Rectal smooth muscle tissue (tissue), 1 donor: Measurements from ENCODE around the gene NFATC2.
A peak's percentile ranks its signal among the peaks of the same experiment; 100 is the strongest.

ENCODE experiments used
- H3K27ac ChIP-seq: one replicate; pipeline ENCODE4 v1.7.0; 2013; ENCODE audit warnings: low read depth, low read length, inconsistent platforms
- H3K27me3 ChIP-seq: one replicate; pipeline ENCODE4 v1.7.0; 2013; ENCODE audit warnings: low read length; ENCODE audit not compliant: control insufficient read depth, insufficient read depth
- H3K36me3 ChIP-seq: one replicate; pipeline ENCODE4 v1.7.0; 2013; ENCODE audit warnings: low read length; ENCODE audit not compliant: control insufficient read depth, insufficient read depth
- H3K4me1 ChIP-seq: one replicate; pipeline ENCODE4 v1.7.0; 2013; ENCODE audit warnings: low read length; ENCODE audit not compliant: control insufficient read depth, insufficient read depth
- H3K4me3 ChIP-seq: one replicate; pipeline ENCODE4 v1.7.0; 2013; ENCODE audit warnings: low read length
- H3K9ac ChIP-seq: one replicate; pipeline ENCODE4 v1.7.0; 2013; ENCODE audit warnings: low read length

Gene NFATC2

DNA sequence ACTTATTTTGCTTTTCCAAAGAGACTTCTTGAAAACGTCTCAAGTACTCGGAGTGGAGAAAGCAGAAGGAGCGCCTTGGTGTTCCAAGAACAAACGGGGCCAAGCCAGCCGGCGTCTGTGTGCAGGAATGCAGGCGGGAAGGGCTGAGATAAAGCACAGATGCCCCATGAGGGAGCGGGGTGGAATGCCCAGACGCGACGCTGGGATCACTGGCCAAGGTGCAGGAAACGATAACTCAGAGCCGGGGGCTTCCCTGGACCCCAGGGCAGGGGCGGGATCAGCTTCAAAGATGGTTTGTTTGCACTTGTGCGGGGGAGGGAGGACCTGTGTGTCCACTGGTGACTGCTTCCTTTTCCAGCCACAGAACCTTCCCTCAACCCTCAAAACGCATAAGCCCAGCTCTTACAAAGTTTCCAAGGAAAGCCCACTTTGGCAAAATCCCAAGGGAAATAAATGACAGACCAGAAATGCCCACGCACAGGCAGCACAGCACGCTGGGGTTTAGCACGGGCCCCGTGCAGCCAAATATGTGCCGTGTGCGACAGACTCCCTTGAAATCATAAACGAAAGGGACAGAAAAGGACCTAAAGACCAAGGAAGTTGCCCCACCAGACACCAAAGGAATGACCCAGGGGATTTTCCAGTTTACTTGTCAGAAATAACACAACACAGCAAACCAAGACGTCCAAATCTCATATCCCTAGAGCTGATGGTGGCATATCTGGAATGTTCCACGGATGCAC lies 113.9 kb downstream of the NFATC2 start:
- Histone ChIP-seq H3K4me1 (peaks cover 12% of the 10 kb centered on the region), H3K36me3 (peaks cover 4% of the 10 kb centered on the region), H3K9ac (no peak overlapping the region), H3K4me3 (peak overlapping the region; percentile 24), H3K27me3 (no peaks in the 10 kb centered on the region), H3K27ac (peak overlapping the region; percentile 27)

DNA sequence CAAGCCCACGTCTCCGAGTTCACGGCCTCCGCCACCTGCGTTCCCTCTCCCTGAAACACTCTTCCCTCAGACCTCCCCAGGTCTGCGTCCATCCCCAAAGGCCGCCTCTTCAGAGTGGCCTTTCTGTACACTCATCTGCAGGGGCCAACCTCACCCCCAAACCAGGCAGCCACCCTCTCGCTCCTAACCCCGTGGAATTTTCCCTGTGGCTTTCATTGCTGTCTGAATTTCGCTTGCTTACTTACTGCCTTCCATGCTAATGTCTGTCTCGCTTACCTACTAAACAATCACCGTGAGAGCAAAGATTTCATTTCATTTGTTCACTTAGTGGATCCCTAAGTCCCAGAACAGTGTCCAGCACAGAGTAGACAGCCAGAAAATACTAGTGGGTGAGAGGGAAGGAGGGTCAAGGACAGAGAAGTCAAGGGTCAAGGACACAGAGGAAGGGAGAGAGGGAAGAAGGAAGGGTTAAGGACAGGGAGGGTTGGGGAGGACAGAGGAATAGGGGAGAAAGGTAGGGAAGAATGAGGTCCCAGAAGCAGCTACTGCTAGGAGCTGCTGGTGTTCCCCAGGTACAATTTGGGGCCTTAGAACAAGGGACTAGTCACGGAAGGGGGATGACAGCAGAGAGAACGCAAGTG lies 114.7 kb downstream of the NFATC2 start:
- H3K27ac ChIP-seq, result peak overlapping the region; percentile 60

DNA sequence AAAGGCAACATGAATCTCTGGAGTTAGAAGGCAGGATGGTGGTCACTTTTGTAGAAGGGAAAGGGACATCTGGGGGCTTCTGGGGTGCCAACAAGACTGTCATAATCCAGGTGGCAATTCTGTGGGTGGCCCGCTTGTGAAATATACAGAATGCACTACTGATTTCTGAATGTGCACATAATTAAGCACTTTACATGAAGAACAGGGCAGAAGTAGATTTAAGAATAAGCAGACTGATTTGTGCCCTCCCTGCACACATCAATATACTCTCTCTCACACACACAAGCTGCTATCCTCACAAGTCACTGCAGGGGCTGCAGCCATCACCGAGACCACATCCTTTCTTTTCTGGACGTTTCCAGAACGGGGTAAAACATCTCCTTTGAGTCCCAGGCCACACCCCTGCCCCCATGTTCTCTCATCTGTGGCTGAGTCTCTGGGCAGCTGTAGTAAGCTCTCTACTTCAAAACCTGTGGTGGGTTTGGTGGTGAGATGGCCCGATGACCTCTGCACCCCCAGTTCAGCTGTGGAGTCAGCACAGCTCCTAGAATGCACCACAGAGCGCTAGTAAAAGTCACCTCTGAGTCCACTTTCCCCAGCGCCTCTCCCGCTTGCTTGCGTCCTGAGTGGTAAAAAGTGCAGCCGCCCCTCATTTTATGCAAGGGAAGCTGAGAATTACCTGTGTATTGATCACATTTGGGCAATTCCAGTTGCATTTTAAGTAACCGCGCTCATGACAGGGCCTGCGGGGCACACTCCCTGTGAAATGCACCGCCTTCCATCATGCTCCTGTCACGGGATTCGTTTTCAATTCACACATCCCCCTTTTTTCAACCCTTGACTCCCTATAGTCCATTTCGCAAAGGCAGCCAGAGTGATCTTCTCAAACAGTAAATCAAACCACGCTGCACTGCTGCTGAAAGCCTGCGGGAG lies 115.5 kb downstream of the NFATC2 start:
- H3K27ac ChIP-seq, result no peak overlapping the region
- H3K36me3 ChIP-seq, result peaks cover 4% of the 10 kb centered on the region
- H3K4me3 ChIP-seq, result no peak overlapping the region
- H3K4me1 ChIP-seq, result peaks cover 12% of the 10 kb centered on the region
- H3K9ac ChIP-seq, result no peak overlapping the region
- H3K27me3 ChIP-seq, result no peaks in the 10 kb centered on the region

More for the DNA sequence above, 114.7 kb downstream of the NFATC2 start:
- Histone ChIP-seq H3K4me3 (no peak overlapping the region), H3K36me3 (peaks cover 4% of the 10 kb centered on the region), H3K9ac (no peak overlapping the region), H3K4me1 (peaks cover 12% of the 10 kb centered on the region), H3K27me3 (no peaks in the 10 kb centered on the region)

DNA sequence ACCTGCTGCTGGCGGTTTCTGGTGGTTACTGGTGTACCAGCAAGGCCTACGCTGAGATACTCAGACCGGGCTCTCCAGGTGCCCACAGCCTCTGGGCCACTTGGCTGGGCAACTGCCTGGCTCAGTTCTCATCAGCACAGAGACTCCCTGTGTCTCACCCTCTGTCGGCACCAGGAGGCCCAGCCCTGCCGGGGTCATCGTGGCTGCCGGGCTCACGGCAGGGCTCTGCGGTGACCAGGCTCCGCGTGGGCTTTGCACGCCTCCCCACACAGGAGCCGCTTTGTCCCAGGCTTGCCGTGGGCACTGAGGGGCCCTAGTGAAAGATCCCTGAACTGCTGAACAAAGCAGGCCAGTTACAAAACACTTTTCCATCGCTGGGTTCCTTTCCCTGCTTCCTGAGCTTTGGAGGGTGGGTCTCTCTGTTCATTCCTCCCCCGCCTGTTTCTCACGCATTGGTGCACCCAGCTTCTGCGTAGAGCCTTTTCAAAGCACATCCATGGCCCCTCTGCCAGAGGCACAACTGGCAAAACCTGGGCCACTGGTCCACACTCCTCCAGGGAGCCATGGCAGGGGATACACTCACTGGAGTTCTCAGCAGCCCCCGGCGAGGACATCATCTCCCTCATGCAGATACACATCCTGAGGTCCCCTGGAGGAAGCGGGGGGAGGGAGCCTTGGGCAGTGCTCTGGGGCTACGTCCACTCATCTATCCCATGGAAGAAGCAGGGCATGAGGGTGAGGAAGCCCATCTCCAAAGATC lies 117.0 kb downstream of the NFATC2 start:
- H3K4me1 ChIP-seq, result peaks cover 12% of the 10 kb centered on the region

DNA sequence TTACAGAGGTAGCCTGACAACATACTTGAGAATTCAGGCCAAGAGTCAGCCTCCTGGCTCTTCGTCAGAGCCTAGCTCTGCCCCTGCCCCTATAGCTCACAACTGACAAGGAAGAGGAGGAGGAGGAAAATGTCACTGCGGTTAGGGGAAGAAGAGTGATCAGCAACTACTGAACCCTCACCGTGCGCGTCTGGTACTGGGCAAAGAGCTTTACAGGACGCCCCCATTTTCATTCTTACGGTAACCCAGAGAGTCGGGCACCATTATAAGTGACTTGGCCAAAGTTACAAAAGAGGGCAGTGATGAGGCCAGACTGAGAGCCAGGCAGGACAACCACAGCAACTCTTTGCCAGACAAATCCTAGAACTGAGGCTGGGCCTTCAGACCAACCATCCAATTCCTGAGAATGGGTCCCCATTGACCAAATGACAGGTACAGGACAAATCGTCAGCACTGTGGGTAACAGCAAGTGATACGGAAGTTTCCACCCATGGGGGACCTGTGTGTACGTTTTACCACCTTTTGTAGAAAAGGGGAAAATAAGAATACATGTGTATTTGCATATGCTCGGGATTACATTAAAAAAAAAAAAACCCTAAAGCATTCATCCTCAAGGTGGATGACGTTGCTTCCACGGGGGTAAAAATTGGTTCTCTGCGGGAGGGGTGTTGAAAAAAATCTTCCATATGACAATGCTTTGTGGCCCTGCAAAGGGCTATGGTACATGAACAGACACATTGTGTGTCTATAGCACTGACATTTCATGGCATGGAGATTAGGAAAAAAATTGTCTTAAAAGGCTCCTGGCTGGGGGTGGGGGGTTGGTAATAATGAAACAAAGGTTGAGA lies 118.0 kb downstream of the NFATC2 start:
- Histone ChIP-seq H3K27ac (no peak overlapping the region), H3K4me3 (no peak overlapping the region), H3K27me3 (no peaks in the 10 kb centered on the region), H3K4me1 (peaks cover 12% of the 10 kb centered on the region), H3K9ac (no peak overlapping the region), H3K36me3 (no peaks in the 10 kb centered on the region)

More for the DNA sequence above, 117.0 kb downstream of the NFATC2 start:
- Histone ChIP-seq H3K27ac (no peak overlapping the region), H3K27me3 (no peaks in the 10 kb centered on the region), H3K9ac (no peak overlapping the region), H3K4me3 (no peak overlapping the region), H3K36me3 (no peaks in the 10 kb centered on the region)

DNA sequence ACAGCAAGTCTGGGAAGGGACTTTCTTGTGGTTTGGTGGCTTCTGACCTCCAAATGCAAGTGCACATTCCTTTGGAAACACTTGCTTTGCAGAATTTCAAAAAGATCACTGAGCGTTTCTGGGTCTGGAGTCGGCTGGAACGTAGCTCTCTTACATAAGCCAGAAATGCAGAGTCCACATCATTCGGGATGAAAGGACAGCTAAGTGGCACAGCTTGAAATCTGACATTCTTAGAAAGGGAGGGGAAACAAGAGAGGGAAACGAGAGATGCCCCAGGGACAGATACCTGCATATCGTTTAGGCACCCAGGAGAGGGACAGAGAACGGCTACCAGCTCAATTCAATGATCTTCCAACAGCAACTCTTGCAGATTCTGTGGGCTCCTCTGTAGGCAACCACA lies 118.7 kb downstream of the NFATC2 start:
- H3K27ac ChIP-seq, result no peak overlapping the region
- H3K27me3 ChIP-seq, result no peaks in the 10 kb centered on the region
- H3K9ac ChIP-seq, result no peak overlapping the region
- peaks cover 11% of the 10 kb centered on the region for H3K4me1 ChIP-seq
- no peaks in the 10 kb centered on the region for H3K36me3 ChIP-seq
- no peak overlapping the region for H3K4me3 ChIP-seq

DNA sequence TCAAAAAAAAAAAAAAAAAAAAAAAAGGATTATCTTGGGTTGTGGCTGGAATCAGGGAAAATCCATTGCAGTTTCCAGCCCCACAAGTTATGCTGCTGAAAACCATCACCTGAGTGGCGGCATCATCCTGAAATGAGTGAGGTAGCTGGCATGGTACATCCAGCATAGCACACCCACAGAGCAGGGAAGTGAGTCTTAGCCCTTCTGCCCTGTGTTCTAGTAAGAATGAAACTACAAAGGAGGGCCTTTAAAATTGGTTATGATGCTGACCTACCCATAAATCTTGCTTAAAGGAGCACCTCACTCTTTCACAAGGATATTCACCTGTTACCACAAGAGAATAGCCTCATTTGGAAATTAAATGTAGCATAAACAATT lies 119.2 kb downstream of the NFATC2 start:
- Histone ChIP-seq H3K9ac (no peak overlapping the region), H3K4me1 (peaks cover 7% of the 10 kb centered on the region)

DNA sequence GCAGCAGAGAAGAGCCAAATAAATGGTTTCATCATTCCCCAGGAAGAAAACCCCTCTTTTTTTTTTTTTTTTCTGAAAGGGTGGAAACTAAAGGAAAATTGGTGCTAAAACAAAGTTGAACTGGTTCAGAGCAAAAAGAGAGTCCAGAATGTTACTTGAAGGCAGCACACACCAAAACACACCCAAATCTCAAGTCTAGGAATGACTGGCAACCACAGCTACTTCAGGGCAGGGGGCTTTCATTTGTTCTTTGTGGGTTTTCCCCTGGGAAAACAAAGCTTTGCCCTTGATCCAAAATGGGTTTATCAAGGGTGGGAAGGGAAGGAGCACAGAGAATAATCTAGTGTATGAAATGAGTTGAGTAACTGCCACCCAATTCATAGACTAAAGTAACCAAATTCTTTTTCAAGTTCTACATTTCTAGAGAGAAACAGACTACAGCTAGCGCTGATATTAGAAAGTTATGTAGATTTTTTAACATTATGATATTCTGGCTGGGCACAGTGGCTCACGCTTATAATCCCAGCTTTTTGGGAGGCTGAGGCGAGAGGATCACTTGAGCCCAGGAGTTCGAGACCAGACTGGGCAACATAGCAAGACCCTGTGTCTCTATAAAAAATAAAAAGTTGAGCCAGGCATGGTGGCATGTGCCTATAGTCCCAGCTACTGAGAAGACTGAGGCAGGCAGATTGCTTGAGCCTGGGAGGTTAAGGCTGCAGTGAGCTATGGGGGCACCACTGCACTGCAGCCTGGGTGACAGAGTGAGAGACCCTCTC lies 119.8 kb downstream of the NFATC2 start:
- H3K27ac ChIP-seq, result no peak overlapping the region
- no peak overlapping the region for H3K4me3 ChIP-seq
- no peaks in the 10 kb centered on the region for H3K36me3 ChIP-seq

More for the DNA sequence above, 119.2 kb downstream of the NFATC2 start:
- Histone ChIP-seq H3K36me3 (no peaks in the 10 kb centered on the region), H3K27me3 (no peaks in the 10 kb centered on the region), H3K27ac (no peak overlapping the region), H3K4me3 (no peak overlapping the region)

DNA sequence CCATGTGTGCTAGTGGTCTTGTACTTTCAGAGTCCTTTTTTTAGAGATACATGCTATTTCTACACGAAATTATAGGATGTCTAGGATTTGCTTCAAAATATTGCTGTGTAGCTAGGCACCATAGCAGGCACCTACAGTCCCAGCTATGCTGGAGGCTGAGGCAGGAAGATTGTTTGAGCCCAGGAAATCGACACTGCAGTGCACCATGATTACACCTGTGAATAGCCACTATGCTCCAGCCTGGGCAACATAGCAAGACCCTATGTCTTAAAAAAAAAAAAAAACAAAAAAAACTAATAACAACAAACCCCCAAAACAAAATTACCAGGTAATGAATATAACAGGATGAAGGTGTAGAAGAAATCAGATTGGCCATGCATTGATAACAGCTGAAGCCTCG lies 121.7 kb downstream of the NFATC2 start:
- Histone ChIP-seq H3K4me3 (no peak overlapping the region), H3K27ac (no peak overlapping the region), H3K9ac (no peak overlapping the region), H3K4me1 (no peaks in the 10 kb centered on the region), H3K36me3 (no peaks in the 10 kb centered on the region), H3K27me3 (no peaks in the 10 kb centered on the region)

More for the DNA sequence above, 119.8 kb downstream of the NFATC2 start:
- Histone ChIP-seq H3K4me1 (peaks cover 3% of the 10 kb centered on the region), H3K9ac (no peak overlapping the region), H3K27me3 (no peaks in the 10 kb centered on the region)

DNA sequence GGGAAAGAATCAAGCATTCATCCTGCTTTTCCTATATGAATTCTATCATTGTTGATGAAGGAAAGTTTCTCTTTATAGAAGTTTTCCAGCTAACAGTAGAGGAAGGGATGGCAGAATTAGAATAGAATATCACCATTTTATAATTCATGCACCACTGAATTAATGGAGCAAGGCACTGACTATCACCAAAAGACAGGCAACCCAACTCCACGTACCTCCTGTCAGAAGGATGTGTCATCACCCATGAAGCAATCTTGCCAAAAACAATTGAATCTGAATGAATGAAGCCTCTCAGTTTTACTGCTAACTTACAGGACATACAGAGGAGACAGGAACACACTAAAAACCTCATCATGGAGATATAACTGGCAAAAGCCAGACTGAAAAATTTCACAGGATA lies 122.4 kb downstream of the NFATC2 start:
- Histone ChIP-seq H3K27me3 (no peaks in the 10 kb centered on the region), H3K4me3 (no peak overlapping the region), H3K9ac (no peak overlapping the region), H3K4me1 (no peaks in the 10 kb centered on the region), H3K36me3 (no peaks in the 10 kb centered on the region), H3K27ac (no peak overlapping the region)

DNA sequence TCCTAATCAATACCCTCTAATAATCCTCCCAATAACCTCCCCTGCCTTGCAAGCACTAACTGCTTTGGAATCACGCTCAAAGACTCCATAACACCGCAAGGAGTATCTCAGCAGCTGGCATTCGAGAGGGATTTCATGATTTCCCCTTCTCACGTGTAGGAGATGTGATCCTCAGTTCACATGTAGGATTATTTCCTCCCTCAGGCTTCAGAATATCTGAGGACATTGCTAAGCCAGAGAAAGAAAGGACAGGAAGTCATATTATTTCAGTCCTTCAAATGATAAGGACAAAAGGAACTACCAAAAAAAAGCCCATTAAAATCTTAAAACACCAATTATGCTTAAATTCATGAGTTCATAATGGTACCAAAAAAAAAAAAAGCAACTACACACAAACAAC lies 122.9 kb downstream of the NFATC2 start:
- Histone ChIP-seq H3K27ac (no peak overlapping the region), H3K9ac (no peak overlapping the region), H3K27me3 (no peaks in the 10 kb centered on the region), H3K36me3 (no peaks in the 10 kb centered on the region), H3K4me1 (no peaks in the 10 kb centered on the region), H3K4me3 (no peak overlapping the region)
